CD14-positive monocyte (primary cell): Measurements from ENCODE around the gene RHBDL1. TPM values are rescaled to one million over a fixed set of nuclear protein-coding genes. Genes with fewer than 3 reads are reported as not detected.
"Not testable (repeated sequence)": the region's sequence is repeated elsewhere in the genome, so short reads cannot be mapped to it uniquely, and the experiment has no call there.

Experiments used
- DNase-seq, 3 donors: peaks; one replicate each; pipeline ENCODE4 v3.0.0-alpha.2; 2011 to 2022
- H2AFZ ChIP-seq: 2 replicates; pipeline ENCODE4 v1.6.0; 2012; ENCODE audit warnings: mild to moderate bottlenecking, low read depth, low read length, inconsistent platforms; ENCODE audit not compliant: insufficient read depth, poor library complexity, severe bottlenecking
- H3K27ac ChIP-seq, 2 donors: 1 replicate in 1 of 2; 2 replicates in 1 of 2; pipeline ENCODE4 v1.5.1; 2012 to 2013; ENCODE audit warnings: low read length in 2 of 2, control low read depth in 1 of 2, inconsistent platforms in 1 of 2, low read depth in 1 of 2, mild to moderate bottlenecking in 1 of 2
- H3K27me3 ChIP-seq, 2 donors: one replicate each; pipeline versions ENCODE4 v1.6.0 to v1.6.1; 2011 to 2013; ENCODE audit warnings: low read length in 2 of 2; ENCODE audit not compliant: control insufficient read depth in 2 of 2, insufficient read depth in 2 of 2
- H3K36me3 ChIP-seq, 2 donors: replicated peaks in 1 of 2; 1 replicate in 1 of 2; 2 replicates in 1 of 2; pipeline versions ENCODE4 v1.5.1 to v1.6.1; 2012 to 2013; ENCODE audit warnings: low read length in 2 of 2, control low read depth in 1 of 2, inconsistent platforms in 1 of 2, mild to moderate bottlenecking in 1 of 2; ENCODE audit not compliant: insufficient read depth in 2 of 2, control insufficient read depth in 1 of 2
- H3K4me1 ChIP-seq, 2 donors: 1 replicate in 1 of 2; 2 replicates in 1 of 2; pipeline versions ENCODE4 v1.5.1 to v1.6.1; 2012 to 2013; ENCODE audit warnings: low read length in 2 of 2, control low read depth in 1 of 2, inconsistent platforms in 1 of 2, mild to moderate bottlenecking in 1 of 2, moderate library complexity in 1 of 2; ENCODE audit not compliant: insufficient read depth in 2 of 2, control insufficient read depth in 1 of 2
- H3K4me2 ChIP-seq: replicated peaks from 2 replicates; pipeline ENCODE3; 2012; ENCODE audit warnings: low read length, moderate library complexity, mild to moderate bottlenecking; ENCODE audit not compliant: poor library complexity, severe bottlenecking; ENCODE audit errors: extremely low read depth
- H3K4me3 ChIP-seq, 3 experiments: fragments of 200-600 bp in 1 of 3; sonication (generic) in 1 of 3; replicated peaks in 1 of 3; 1 replicate in 2 of 3; 2 replicates in 1 of 3; pipeline ENCODE4 v1.5.1; 2011 to 2013; ENCODE audit warnings: low read length in 3 of 3, mild to moderate bottlenecking in 3 of 3, control low read depth in 2 of 3, low read depth in 2 of 3, inconsistent platforms in 1 of 3, moderate library complexity in 1 of 3
- H3K79me2 ChIP-seq: 2 replicates; pipeline ENCODE4 v1.6.0; 2012; ENCODE audit warnings: mild to moderate bottlenecking, control low read depth, inconsistent platforms, low read length, moderate library complexity; ENCODE audit not compliant: insufficient read depth
- H3K9ac ChIP-seq: 2 replicates; pipeline ENCODE4 v1.6.0; 2017; ENCODE audit warnings: low read length, mild to moderate bottlenecking; ENCODE audit not compliant: insufficient read depth, poor library complexity, severe bottlenecking
- H3K9me3 ChIP-seq, 2 donors: replicated peaks in 1 of 2; 1 replicate in 1 of 2; 2 replicates in 1 of 2; pipeline versions ENCODE4 v1.5.1 to v1.6.1; 2012 to 2013; ENCODE audit warnings: low read length in 2 of 2, control low read depth in 1 of 2; ENCODE audit not compliant: control insufficient read depth in 1 of 2, insufficient read depth in 1 of 2
- H4K20me1 ChIP-seq: 2 replicates; pipeline ENCODE4 v1.6.0; 2012; ENCODE audit warnings: mild to moderate bottlenecking, low read length, control low read depth, moderate library complexity; ENCODE audit not compliant: insufficient read depth
- H3K27ac Mint-ChIP-seq, 7 donors: one replicate each; pipeline ENCODE4 v1.8.0; 2020; ENCODE audit warnings: mild to moderate bottlenecking in 7 of 7, mixed read lengths in 7 of 7, moderate library complexity in 6 of 7, inconsistent platforms in 2 of 7
- H3K27me3 Mint-ChIP-seq, 3 donors: one replicate each; pipeline ENCODE4 v1.8.0; 2021 to 2022; ENCODE audit warnings: low read depth in 3 of 3, mild to moderate bottlenecking in 3 of 3, mixed read lengths in 3 of 3, moderate library complexity in 3 of 3, inconsistent platforms in 1 of 3
- H3K36me3 Mint-ChIP-seq, 2 donors: one replicate each; pipeline ENCODE4 v1.8.0; 2020; ENCODE audit warnings: mixed read lengths in 2 of 2, inconsistent platforms in 1 of 2, mild to moderate bottlenecking in 1 of 2
- H3K4me1 Mint-ChIP-seq: one replicate; pipeline ENCODE4 v1.8.0; 2020; ENCODE audit warnings: mild to moderate bottlenecking, mixed read lengths
- H3K4me3 Mint-ChIP-seq, 2 donors: one replicate each; pipeline ENCODE4 v1.8.0; 2020; ENCODE audit warnings: mild to moderate bottlenecking in 2 of 2, mixed read lengths in 2 of 2, moderate library complexity in 1 of 2
- H3K9me3 Mint-ChIP-seq, 7 donors: one replicate each; pipeline ENCODE4 v1.8.0; 2020 to 2022; ENCODE audit warnings: mixed read lengths in 7 of 7, mild to moderate bottlenecking in 6 of 7, moderate library complexity in 6 of 7, inconsistent platforms in 2 of 7
- WGBS: methylation state at CpG from one replicate; pipeline ENCODE4 v1.1.5; 2013; ENCODE audit warnings: missing lambda C conversion rate; ENCODE audit not compliant: insufficient coverage; 5-methylcytosine and 5-hydroxymethylcytosine counted together
- intact Hi-C, 2 donors: fragments of 100-400 bp; cut with micrococcal nuclease; formaldehyde crosslinking; loops; one replicate each; pipeline versions ENCODE4 v1.15.0 to v1.15.1; 2023
- polyA plus RNA-seq, 3 donors: library from polyadenylated mRNA; depleted of rRNA in 1 of 3; unstranded in 2 of 3; stranded (reverse) in 1 of 3; fragments of 300-500 nt in 2 of 3; fragments of >200 nt in 1 of 3; fragmentation: Illumina TruSeq in 2 of 3; gene quantifications; 1 replicate in 2 of 3; 2 replicates in 1 of 3; pipeline ENCODE4 v1.2.3, GENCODE V29; 2012 to 2021
- TF ChIP-seq, protein P1 (sequence below): fragments of 200-600 bp; IDR thresholded peaks from one replicate; pipeline ENCODE4 v1.8.0; 2022; ENCODE audit warnings: antibody characterized with exemption, mild to moderate bottlenecking

RHBDL1 gene
- polyA plus RNA-seq, 3 donors: 1.3 TPM; not detected in 2

DNA sequence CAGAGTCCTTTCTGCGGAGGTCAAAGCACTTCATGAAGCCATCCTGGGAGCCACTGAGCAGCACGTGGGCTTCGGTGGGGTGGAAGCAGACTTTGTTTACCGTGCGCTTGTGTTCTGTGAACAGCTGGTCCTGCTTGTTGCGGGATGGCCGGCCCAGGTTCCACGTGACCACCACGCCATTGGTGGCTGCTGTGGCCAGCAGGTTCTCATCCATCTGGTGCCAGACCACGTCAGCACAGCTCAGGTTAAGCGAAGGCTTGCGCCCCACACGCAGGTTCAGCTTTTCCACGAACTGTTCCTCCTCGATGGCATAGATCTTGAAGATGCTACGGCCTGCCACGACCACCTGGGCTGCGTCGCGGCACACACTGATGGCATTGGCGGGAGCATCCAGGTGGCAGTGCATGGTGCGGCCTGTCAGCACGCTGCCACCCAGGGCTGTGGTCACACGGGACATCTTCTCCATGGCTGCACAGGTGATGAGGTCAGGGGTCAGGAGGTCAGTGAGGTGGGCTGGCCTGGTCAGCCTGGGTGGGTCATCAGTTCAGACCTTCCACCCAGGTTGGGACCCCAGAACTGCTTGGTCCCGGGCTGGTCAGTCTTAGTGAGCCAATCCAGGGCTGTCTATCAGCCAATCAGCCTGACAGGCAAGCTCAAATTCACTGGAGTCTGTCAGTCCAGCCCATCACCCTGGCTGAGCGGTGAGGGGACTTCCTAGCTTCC, 13.9 kb downstream of the RHBDL1 start:
- H3K27me3 ChIP-seq: peaks cover 15 to 29% of the 10 kb centered on the region in 2 donors
- peaks cover 0 to 4% of the 10 kb centered on the region in 2 donors for H3K9me3 ChIP-seq
- H3K4me3 ChIP-seq: peak overlapping the region; percentile 77 to 92 (median 87)
- H3K4me3 Mint-ChIP-seq: peak overlapping the region; percentile 87 to 94
- intact Hi-C loops: no loop called here
- peaks cover 17 to 22% of the 10 kb centered on the region in 2 donors for H3K36me3 Mint-ChIP-seq
- peak overlapping the region; percentile 95 for H3K4me2 ChIP-seq
- 89% methylated on average over 24 of the region's 26 CpGs for WGBS
- H3K4me1 ChIP-seq: peaks cover 26 to 43% of the 10 kb centered on the region in 2 donors
- TF ChIP-seq, protein P1, sequence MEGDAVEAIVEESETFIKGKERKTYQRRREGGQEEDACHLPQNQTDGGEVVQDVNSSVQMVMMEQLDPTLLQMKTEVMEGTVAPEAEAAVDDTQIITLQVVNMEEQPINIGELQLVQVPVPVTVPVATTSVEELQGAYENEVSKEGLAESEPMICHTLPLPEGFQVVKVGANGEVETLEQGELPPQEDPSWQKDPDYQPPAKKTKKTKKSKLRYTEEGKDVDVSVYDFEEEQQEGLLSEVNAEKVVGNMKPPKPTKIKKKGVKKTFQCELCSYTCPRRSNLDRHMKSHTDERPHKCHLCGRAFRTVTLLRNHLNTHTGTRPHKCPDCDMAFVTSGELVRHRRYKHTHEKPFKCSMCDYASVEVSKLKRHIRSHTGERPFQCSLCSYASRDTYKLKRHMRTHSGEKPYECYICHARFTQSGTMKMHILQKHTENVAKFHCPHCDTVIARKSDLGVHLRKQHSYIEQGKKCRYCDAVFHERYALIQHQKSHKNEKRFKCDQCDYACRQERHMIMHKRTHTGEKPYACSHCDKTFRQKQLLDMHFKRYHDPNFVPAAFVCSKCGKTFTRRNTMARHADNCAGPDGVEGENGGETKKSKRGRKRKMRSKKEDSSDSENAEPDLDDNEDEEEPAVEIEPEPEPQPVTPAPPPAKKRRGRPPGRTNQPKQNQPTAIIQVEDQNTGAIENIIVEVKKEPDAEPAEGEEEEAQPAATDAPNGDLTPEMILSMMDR: no peak
- peak in 1 of 3 donors; percentile 32 for DNase-seq
- peaks cover 31 to 36% (median 32%) of the 10 kb centered on the region in 3 donors for H3K27me3 Mint-ChIP-seq
- H3K4me1 Mint-ChIP-seq: peaks cover 16% of the 10 kb centered on the region
- H3K9me3 Mint-ChIP-seq: peaks cover under 1 to 10% (median 6%) of the 10 kb centered on the region in 7 donors
- peak overlapping the region; percentile 86 for H2AFZ ChIP-seq
- peaks cover 0 to 11% of the 10 kb centered on the region in 2 donors for H3K36me3 ChIP-seq
- peak overlapping the region in 6 of 7 donors; percentile 74 to 93 (median 85) for H3K27ac Mint-ChIP-seq
- peaks cover 4% of the 10 kb centered on the region for H4K20me1 ChIP-seq
- H3K79me2 ChIP-seq: no peaks in the 10 kb centered on the region
- H3K9ac ChIP-seq: peak overlapping the region; percentile 75
- peak overlapping the region; percentile 70 to 80 for H3K27ac ChIP-seq

DNA sequence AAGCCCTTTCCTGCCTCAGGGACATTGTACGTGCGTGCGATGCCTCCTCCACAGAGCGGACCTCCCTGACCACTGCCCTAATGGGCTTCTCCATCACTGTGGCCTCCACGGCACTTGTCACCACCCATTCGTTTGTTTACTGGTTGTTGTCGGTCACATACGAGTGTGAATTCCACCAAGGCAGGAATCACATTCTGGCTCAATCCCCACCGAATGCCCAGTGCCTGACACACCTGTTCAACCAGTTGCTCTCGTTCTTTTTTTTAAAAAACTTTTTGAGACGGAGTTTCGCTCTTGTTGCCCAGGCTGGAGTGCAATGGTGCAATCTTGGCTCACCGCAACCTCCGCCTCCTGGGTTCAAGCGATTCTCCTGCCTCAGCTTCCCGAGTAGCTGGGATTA, 15.8 kb downstream of the RHBDL1 start:
- H3K9ac ChIP-seq, H4K20me1 ChIP-seq, DNase-seq, H3K27ac ChIP-seq, intact Hi-C loops, H3K79me2 ChIP-seq, H3K4me2 ChIP-seq, H2AFZ ChIP-seq, H3K9me3 ChIP-seq, H3K4me3 ChIP-seq: not testable (repeated sequence)
- peaks cover 13 to 19% of the 10 kb centered on the region in 2 donors for H3K36me3 Mint-ChIP-seq
- peaks cover 3 to 15% (median 7%) of the 10 kb centered on the region in 7 donors for H3K9me3 Mint-ChIP-seq
- peak overlapping the region in 1 of 7 donors; percentile 70 for H3K27ac Mint-ChIP-seq
- H3K4me1 Mint-ChIP-seq: peaks cover 25% of the 10 kb centered on the region
- H3K27me3 ChIP-seq: peaks cover 20 to 47% of the 10 kb centered on the region in 2 donors
- H3K27me3 Mint-ChIP-seq: peaks cover 44 to 54% (median 49%) of the 10 kb centered on the region in 3 donors
- H3K4me3 Mint-ChIP-seq: peak overlapping the region; percentile 43 to 94
- 92% methylated on average over 12 of the region's 16 CpGs for WGBS
- peaks cover 33 to 45% of the 10 kb centered on the region in 2 donors for H3K4me1 ChIP-seq
- H3K36me3 ChIP-seq: peaks cover 0 to 11% of the 10 kb centered on the region in 2 donors
